Lower lobe of right lung (tissue), 2 donors: ENCODE data around the gene MARCKS. TPM values are rescaled to one million over a fixed set of nuclear protein-coding genes. Genes with fewer than 3 reads are reported as not detected.

Source experiments
- ATAC-seq, 2 donors: fragments of 200-7000 bp; cut with Tn5 transposase; one replicate each; pipeline ENCODE4 v1.9.1; 2020 to 2022; ENCODE audit warnings: mild to moderate bottlenecking in 2 of 2, moderate library complexity in 2 of 2
- DNase-seq: peaks from one replicate; pipeline ENCODE4 v3.0.0-alpha.2; 2020
- H3K27ac ChIP-seq: fragments of 200-600 bp; one replicate; pipeline ENCODE4 v1.8.0; 2022
- H3K27me3 ChIP-seq: fragments of 200-600 bp; one replicate; pipeline ENCODE4 v1.8.0; 2022; ENCODE audit warnings: low read depth
- H3K36me3 ChIP-seq: fragments of 200-600 bp; one replicate; pipeline ENCODE4 v1.8.0; 2022; ENCODE audit warnings: mild to moderate bottlenecking
- H3K4me1 ChIP-seq: fragments of 200-600 bp; one replicate; pipeline ENCODE4 v1.8.0; 2022
- H3K4me3 ChIP-seq: fragments of 200-600 bp; one replicate; pipeline ENCODE4 v1.8.0; 2022; ENCODE audit warnings: mild to moderate bottlenecking
- H3K9me3 ChIP-seq: fragments of 200-600 bp; one replicate; pipeline ENCODE4 v1.8.0; 2022
- intact Hi-C: fragments of 100-400 bp; cut with DNase I; formaldehyde crosslinking; loops from one replicate; pipeline ENCODE4 v1.11.0; 2022
- total RNA-seq: library from RNA; stranded (reverse); fragmentation: NEBNext Ultra II Directional; extraction: Animal tissue kit (Norgen Biotek cat#: 25700); gene quantifications from one replicate; pipeline ENCODE4 v1.2.1, GENCODE V29; 2021
- TF ChIP-seq, protein P1 (sequence below): fragments of 200-600 bp; IDR thresholded peaks from one replicate; pipeline ENCODE4 v1.8.0; 2022; ENCODE audit warnings: antibody characterized with exemption, mild to moderate bottlenecking
- donor health status: DM: no; HTN: yes; CAD: no; lungs with severe emphysema.

Gene MARCKS
- total RNA-seq, 1 donor from 2014 or later, result 62.1 TPM

DNA sequence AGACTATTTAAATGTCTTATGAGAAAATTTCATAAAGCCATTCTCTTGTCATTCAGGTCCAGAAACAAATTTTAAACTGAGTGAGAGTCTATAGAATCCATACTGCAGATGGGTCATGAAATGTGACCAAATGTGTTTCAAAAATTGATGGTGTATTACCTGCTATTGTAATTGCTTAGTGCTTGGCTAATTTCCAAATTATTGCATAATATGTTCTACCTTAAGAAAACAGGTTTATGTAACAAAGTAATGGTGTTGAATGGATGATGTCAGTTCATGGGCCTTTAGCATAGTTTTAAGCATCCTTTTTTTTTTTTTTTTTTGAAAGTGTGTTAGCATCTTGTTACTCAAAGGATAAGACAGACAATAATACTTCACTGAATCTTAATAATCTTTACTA is 5.0 kb downstream of the MARCKS start:
- no peak for ATAC-seq
- Histone ChIP-seq H3K4me1 (peaks cover 27% of the 10 kb centered on the region), H3K36me3 (no peaks in the 10 kb centered on the region), H3K27ac (no peak overlapping the region), H3K4me3 (no peak overlapping the region), H3K9me3 (no peaks in the 10 kb centered on the region), H3K27me3 (peaks cover 10% of the 10 kb centered on the region)
- no peak for DNase-seq
- TF ChIP-seq, protein P1, sequence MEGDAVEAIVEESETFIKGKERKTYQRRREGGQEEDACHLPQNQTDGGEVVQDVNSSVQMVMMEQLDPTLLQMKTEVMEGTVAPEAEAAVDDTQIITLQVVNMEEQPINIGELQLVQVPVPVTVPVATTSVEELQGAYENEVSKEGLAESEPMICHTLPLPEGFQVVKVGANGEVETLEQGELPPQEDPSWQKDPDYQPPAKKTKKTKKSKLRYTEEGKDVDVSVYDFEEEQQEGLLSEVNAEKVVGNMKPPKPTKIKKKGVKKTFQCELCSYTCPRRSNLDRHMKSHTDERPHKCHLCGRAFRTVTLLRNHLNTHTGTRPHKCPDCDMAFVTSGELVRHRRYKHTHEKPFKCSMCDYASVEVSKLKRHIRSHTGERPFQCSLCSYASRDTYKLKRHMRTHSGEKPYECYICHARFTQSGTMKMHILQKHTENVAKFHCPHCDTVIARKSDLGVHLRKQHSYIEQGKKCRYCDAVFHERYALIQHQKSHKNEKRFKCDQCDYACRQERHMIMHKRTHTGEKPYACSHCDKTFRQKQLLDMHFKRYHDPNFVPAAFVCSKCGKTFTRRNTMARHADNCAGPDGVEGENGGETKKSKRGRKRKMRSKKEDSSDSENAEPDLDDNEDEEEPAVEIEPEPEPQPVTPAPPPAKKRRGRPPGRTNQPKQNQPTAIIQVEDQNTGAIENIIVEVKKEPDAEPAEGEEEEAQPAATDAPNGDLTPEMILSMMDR, result no peak
- intact Hi-C loops, result no loop called here

- intact Hi-C loops, result no loop called here
- Histone ChIP-seq H3K4me3 (peak overlapping the region; percentile 4), H3K27me3 (no peaks in the 10 kb centered on the region), H3K9me3 (no peaks in the 10 kb centered on the region), H3K36me3 (no peaks in the 10 kb centered on the region), H3K27ac (no peak overlapping the region), H3K4me1 (no peaks in the 10 kb centered on the region)
- TF ChIP-seq, protein P1, result no peak
- DNase-seq (no peak), ATAC-seq (no peak)
Observed at GRCh38 chr6:113870917-113871316, 13.8 kb downstream of the MARCKS start.

GRCh38 chr6:113871975-113872374 is 14.8 kb downstream of the MARCKS start:
- Histone ChIP-seq H3K27ac (no peak overlapping the region), H3K27me3 (no peaks in the 10 kb centered on the region), H3K9me3 (no peaks in the 10 kb centered on the region), H3K36me3 (no peaks in the 10 kb centered on the region), H3K4me3 (peak overlapping the region; percentile 44), H3K4me1 (no peaks in the 10 kb centered on the region)
- ATAC-seq, result no peak
- TF ChIP-seq, protein P1, result no peak
- DNase-seq, result no peak
- intact Hi-C loops, result no loop called here

DNA sequence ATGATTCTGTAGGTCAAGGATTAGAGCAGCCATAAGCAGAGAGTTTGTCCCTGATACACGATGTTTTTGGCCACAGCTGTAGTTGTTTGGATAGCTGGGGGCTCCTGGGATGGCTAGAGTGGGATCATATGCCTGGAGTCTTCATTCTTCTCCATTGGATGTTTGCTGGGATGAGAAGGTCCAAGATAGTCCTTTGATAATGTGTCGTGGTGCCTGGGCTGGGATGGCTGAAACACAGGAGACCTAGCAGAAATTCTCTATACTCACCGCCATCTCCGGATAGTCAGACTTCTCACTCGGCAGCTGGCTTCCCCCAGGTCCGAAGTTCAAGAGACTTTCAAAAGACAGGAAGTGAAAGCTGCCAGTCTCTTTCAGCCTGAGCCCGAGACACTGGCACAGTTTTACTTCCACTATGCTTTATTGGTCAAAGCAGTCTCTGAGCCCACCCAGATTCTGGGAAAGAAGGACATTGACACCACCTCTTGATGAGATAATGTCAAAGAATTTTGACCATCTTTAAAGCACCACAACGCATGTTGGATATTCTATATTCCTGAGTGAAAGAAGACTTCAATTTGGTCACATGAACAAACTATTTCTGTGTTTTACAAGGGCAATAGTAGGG is 16.0 kb downstream of the MARCKS start:
- ATAC-seq, result peak; percentile 72
- Histone ChIP-seq H3K27me3 (no peaks in the 10 kb centered on the region), H3K4me1 (no peaks in the 10 kb centered on the region), H3K4me3 (peak overlapping the region; percentile 44), H3K36me3 (no peaks in the 10 kb centered on the region), H3K9me3 (no peaks in the 10 kb centered on the region), H3K27ac (peak overlapping the region; percentile 34)
- peak; percentile 66 for DNase-seq
- TF ChIP-seq, protein P1, result no peak
- intact Hi-C loops, result no loop called here

DNA sequence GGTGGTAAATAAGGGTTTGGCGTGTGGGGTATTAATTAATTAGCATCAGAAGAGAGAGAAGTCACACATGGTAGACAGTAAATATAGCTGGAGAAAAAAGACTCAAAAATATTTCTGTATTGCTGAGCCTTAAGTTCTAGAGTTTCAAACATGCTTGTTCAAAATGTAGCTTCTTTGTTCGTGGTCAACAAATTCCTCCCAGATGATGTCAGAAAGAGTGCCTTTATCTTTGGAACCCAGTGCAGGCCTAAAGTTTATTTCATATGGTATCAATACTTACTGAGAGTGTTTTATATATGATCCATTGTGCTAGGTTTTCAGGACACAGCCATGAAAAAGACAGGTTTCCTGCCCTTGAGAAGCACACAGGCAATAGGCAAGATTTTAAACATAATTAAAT is 18.3 kb downstream of the MARCKS start:
- no peaks in the 10 kb centered on the region for H3K36me3 ChIP-seq
- H3K4me3 ChIP-seq, result no peak overlapping the region
- intact Hi-C loops, result no loop called here
- H3K27me3 ChIP-seq, result no peaks in the 10 kb centered on the region
- TF ChIP-seq, protein P1, result no peak
- no peaks in the 10 kb centered on the region for H3K9me3 ChIP-seq
- no peak overlapping the region for H3K27ac ChIP-seq
- H3K4me1 ChIP-seq, result no peaks in the 10 kb centered on the region
- no peak for ATAC-seq
- no peak for DNase-seq
